Measurements from ENCODE around the gene LSM14A.

DNA sequence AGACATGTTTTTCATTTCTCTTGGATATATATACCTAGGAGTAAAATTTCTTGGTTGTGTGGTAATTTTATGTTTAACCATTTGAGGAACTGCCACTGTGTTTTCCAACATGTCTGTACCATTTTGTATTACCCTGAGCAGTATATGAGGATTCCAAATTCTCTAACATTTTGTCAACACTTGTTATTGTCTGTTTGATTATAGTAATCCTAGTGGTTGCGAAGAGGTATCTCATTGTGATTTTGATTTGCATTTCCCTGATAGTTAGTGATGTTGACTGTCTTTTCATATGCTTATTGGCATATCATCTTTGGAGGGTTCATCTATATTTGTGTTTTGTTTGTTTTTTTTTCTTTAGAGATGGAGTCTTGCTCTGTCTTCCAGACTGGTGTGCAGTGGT, 103.4 kb downstream of the LSM14A start:
- no peak for TF ChIP-seq CTCF (conservative IDR thresholded peaks at IDR 0.05; ENCODE audit: low read length)
- TF ChIP-seq EZH2phosphoT487 (IDR thresholded peaks at IDR 0.05; ENCODE audit: borderline replicate concordance): no peak
